Kidney tubule cell (primary cell): ENCODE results near the gene SUN1.

Experiments
- DNase-seq: peaks from one replicate; pipeline ENCODE4 v3.0.0-alpha.2; 2018; ENCODE audit warnings: low spot score

The SUN1 gene

GRCh38 chr7:891291-891690, 59.0 kb downstream of the SUN1 start:
- no peak for DNase-seq

- DNase-seq = no peak
Measured at GRCh38 chr7:891805-892204, 59.5 kb downstream of the SUN1 start.

- no peak for DNase-seq
Measured at GRCh38 chr7:892648-893593, 60.6 kb downstream of the SUN1 start.

- no peak for DNase-seq
Measured at GRCh38 chr7:893686-894085, 61.4 kb downstream of the SUN1 start.

GRCh38 chr7:894164-894867, 62.0 kb downstream of the SUN1 start:
- no peak for DNase-seq

GRCh38 chr7:894927-895450, 62.7 kb downstream of the SUN1 start:
- DNase-seq = no peak

- DNase-seq = no peak
Measured at GRCh38 chr7:895451-896052, 63.3 kb downstream of the SUN1 start.

GRCh38 chr7:896346-897075, 64.2 kb downstream of the SUN1 start:
- DNase-seq = no peak

GRCh38 chr7:897086-897485, 64.8 kb downstream of the SUN1 start:
- DNase-seq = no peak

- peak; percentile 66 for DNase-seq
Measured at GRCh38 chr7:897771-898376, 65.6 kb downstream of the SUN1 start.

- DNase-seq = no peak
Measured at GRCh38 chr7:898460-898854, 66.2 kb downstream of the SUN1 start.

- DNase-seq = no peak
Measured at GRCh38 chr7:898855-899681, 66.8 kb downstream of the SUN1 start.

GRCh38 chr7:899806-900205, 67.5 kb downstream of the SUN1 start:
- no peak for DNase-seq

- DNase-seq = no peak
Measured at GRCh38 chr7:900331-901040, 68.2 kb downstream of the SUN1 start.

- no peak for DNase-seq
Measured at GRCh38 chr7:901041-901387, 68.7 kb downstream of the SUN1 start.

GRCh38 chr7:901388-902154, 69.3 kb downstream of the SUN1 start:
- DNase-seq = peak; percentile 83

GRCh38 chr7:902996-903395, 70.7 kb downstream of the SUN1 start:
- no peak for DNase-seq

GRCh38 chr7:903921-904755, 71.9 kb downstream of the SUN1 start:
- no peak for DNase-seq
